HPDE6-E6E7 (cell line): ENCODE measurements around the gene LDHAL6A.
"Not testable (repeated sequence)": the region's sequence is repeated elsewhere in the genome, so short reads cannot be mapped to it uniquely, and the experiment has no call there.

Experiments
- DNase-seq: peaks from one replicate; pipeline ENCODE4 v3.0.0; 2011; ENCODE audit warnings: missing footprints; ENCODE audit errors: extremely low spot score

The LDHAL6A gene

DNA sequence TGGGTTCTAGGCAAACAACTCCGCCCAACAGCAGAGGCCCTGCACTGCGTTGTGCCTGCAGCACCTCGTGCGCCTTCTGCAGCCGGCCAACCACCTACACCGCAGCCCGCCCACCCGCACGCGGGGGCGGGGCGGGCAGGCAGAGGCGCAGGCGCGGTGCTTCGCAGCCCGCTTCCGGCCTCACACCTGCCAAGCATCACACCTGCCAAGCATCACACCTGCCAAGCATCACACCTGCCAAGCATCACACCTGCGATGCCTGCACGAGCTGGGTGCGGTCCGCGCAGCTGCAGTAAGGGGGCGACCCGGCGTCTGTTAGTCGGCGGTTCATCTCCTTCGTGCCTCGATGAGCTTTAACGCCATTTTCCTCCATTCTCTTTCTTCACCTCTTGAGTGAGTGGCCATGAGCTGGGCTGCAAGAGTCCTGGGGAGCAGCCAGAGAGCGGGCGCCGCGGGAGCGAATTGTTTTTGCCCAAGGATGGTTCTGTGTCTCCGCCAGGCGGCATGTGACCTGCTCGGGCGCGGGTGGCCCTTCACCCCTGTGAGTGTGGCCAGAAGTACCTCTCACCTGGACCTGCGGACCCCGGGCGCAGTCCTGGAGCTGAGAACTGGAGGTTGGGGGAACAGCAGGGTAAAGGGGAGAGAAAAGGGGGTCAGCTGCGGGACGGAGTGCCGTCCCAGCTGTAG is at the start of gene LDHAL6A:
TSS of gene LDHAL6A (plus strand) at position 171 of the 687 bp plus-strand sequence. CDS start 825 bp downstream, outside the sequence.
- DNase-seq = no peak

DNA sequence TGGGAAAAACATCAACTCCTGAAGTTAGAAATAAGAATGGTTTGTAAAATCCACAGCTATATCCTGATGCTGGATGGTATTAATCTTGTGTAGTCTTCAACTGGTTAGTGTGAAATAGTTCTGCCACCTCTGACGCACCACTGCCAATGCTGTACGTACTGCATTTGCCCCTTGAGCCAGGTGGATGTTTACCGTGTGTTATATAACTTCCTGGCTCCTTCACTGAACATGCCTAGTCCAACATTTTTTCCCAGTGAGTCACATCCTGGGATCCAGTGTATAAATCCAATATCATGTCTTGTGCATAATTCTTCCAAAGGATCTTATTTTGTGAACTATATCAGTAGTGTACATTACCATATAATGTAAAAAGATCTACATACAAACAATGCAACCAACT is 48.3 kb upstream of the LDHAL6A start:
- not testable (repeated sequence) for DNase-seq

DNA sequence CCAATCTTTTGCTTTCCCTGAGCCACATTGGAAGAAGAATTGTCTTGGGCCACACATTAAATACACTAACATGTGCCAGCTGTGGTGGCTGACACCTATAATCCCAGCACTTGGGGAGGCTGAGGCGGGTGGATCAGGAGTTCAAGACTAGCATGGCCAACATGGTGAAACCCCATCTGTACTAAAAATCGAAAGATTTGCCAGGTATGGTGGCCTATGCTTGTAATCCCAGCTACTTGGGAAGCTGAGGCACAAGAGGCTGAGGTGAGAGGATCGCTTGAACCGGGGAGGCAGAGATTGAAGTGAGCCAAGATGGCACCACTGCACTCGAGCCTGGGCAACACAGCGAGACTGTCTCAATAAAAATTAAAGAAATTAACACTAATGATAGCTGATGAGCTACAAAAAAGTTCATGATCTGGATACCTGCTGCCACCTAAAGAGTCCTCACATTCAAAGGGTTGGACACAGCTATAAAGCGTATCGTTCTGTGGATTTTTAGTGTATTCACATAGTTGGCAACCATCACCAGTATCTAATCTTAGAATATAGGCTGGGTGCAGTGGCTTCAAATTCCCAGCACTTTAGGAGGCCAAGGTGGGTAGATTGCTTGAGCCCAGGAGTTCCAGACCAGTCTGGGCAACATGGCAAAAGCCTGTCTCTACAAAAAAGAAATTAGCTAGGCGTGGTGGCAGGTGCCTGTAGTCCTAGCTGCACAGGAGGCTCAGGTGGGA is 46.9 kb upstream of the LDHAL6A start:
- no peak for DNase-seq

DNA sequence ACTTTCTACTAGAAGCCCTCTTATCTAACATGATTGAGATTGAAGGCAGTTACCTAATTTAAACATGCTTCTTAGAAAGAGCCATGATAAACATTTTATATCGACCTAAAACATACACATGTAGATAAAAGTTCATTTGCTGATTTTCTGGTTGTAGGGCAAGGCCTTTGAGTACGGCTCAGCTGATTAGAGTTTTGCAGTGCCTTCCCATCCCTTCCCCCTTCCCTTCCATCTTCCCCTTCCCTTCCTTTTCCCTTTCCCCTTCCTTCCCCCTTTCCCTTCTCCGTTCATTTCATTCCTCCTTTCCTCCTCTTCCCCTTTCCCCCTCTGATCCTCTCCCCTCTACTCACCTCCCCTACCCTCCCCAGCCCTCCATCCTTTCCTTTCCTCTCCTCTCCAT is 39.2 kb upstream of the LDHAL6A start:
- no peak for DNase-seq

DNA sequence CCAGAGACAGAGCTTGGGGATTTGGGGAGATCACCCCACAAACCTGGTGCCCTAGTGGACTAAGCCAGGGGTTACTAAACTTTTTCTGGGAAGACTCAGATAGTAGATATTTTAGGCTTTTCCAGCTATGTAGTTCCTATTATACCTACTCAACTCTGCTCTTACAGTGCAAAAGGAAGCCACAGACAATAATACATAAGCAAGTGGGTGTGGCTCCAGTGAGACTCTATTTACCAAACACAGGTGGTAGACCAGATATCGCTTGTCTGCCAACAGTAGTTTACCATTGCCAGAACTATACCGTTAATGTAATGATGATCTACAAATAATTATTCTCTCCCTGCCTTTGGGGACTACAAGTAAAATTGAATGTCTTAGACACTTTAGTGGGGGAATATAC is 36.6 kb upstream of the LDHAL6A start:
- no peak for DNase-seq

DNA sequence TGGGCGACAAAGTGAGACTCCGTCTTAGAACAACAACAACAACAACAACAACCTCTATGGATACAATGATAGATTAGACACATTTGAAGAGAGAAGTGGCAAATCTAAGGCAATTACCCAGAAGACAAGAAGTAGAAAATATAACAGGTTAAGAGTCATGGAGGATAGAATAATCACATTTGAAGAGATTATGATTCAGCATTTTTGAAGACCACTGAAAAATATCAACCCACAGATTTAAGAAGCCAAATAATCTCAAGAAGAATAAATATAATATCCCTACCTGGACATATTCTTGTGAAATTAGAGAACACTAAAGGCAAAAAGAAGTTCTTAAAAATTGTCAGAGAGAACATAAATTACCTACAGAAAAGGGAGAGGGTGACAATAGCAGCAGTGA is 35.6 kb upstream of the LDHAL6A start:
- DNase-seq = no peak

DNA sequence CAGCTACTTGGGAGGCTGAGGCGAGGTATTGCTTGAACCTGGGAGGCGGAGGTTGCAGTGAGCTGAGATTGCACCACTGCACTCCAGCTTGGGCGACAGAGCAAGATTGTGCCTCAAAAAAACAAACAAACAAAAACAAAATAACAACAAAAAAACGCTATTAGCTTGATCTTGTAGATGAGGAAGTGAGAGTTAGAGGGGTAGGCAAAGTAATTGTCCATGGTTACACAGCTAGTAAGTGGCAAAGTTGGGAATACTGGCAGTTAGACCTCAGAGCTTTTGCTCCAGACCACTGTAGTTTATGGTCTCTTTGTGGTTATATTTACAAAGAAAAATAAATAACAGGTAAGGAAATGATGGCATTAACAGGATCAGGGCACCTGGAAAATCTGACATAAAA is 28.4 kb upstream of the LDHAL6A start:
- DNase-seq = no peak

DNA sequence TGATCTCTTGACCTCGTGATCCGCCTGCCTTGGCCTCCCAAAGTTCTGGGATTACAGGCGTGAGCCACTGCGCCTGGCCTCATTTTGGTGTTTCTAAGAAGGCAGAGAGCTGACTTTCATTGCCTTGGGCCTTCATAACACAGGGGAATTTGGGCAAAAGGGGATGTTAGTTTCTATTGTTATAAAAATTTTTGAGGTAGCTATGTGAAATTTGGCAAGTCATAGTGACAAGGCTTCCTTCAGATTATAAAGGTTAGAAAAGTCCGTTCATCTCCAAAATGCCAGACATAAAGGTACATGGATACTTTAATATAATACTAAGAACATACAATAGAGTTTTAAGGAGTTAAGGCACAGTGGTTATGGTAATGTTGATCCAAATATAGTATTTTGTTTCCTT is 26.3 kb upstream of the LDHAL6A start:
- DNase-seq = no peak

DNA sequence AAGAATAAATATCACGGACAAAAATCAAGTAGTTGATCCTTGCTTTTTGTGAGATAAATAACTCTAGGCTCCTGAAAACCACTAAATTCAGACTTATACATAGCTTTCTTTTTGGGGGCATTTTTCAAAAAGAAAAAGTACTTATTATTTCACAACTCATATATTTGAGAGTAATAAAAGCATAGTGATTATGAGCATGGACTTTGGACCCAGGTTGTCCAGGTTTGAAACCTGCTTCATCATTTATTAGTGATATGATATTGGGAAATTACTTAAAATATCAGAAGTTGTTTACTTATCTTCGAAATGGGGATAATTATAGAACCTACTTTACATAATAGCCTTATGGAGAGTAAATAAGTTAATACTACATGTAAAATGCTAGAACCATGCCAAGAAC is 17.0 kb upstream of the LDHAL6A start:
- no peak for DNase-seq

DNA sequence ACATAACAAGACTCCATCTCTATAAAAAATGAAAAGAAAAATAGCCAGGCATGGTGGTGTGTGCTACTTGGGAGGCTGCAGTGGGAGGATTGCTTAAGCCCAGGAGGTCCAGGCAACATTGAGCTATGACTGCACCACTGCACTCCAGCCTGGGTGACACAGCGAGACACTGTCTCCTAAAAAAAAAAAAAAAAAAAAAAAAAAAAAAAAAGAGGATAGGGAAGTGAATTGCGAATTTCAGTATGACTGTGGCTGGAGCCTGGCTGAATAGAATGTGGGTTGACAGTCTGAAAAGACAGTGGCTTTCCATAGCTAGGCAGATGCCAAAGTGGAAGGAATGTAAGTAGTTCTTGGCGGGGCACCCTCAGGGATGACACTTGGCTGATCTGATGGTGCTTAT is 6.4 kb upstream of the LDHAL6A start:
- DNase-seq = no peak

DNA sequence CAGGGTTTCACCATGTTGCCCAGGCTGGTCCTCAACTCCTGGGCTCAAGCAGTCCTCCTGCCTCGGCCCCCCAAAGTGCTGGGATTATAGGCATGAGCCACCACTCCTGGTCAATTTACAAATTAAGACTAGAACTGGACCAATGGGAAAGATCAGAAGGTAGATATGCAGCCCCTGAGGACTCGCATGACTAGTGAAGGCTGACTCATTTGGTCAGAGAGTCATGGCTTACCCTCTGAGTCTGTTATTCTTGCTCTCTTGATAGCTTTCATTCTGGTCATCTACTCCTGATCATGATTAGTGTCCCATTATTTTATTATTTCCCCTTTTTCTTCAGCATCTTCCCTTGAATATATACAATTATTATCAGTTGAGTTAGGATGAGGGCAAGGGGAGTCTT is 2.7 kb upstream of the LDHAL6A start:
- peak; percentile 7 for DNase-seq

DNA sequence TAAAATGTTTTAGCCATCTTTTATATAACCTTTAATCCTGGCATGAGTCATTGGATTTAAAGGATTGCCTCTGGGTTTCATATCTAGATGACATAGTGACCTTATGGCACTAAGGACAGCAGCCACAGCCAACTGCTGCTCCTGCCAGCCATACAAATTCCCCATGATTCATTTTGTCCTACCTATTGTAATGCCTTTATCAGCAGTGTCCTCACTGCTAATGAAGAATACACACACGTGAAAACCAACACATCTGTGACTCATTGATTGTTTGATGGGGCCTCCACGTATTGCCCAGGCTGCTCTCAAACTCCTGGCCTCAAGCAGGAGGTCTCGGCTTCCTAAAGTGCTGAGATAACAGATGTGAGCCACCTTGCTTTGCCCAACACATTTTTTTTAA is 1.8 kb downstream of the LDHAL6A start:
- peak; percentile 12 for DNase-seq

DNA sequence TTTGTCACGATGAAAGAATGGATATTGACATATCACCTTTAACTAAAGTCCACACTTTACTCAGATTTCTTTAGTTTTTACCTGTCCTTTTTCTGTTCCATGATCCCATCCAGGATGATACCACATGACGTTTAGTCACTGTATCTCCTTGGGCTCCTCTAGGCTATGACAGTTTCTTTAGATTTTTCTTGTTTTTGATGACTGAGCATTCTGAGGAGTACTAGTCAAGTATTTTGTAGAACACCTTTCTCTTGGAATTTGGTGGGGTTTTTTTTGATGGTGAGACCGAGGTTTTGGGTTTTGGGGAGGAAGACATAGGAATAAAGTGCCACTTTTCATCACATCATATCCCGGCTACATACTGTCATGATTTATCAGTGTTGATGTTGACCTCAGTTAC is 4.0 kb downstream of the LDHAL6A start:
- no peak for DNase-seq

DNA sequence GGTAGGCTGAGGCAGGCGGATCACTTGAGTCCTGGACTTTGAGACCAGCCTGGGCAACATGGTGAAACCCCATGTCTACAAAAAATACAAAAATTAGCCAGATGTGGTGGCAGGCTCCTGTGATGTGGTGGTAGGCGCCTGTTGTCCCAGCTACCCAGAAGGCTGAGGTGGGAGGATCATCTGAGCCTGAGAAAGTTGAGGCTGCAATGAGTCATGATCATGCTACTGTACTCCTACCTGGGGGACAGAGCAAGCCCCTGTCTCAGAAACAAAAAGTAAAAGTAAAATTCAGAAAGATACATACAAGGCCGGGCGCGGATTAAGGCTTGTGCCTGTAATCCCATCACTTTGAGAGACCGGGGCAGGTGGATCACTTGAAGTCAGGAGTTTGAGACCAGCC is 6.3 kb downstream of the LDHAL6A start:
- DNase-seq = no peak

DNA sequence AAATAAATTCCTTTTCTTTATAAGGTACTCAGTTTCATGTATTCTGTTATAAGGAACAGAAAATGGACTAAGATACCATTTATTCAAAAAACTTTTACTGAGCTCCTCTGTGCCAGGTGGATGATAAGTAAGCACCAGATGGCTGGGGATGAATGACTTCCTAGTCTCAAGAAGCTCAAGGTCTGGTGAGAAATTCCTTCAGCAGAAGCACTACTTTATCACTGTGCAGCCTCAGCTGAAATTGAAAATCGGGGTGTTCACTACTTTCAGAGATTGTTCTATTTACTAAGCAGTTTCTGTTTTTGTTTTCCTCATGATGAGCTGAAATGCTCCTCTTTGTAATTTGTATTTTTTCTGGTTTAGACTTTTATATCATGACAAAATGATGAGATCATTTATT is 7.8 kb downstream of the LDHAL6A start:
- no peak for DNase-seq

DNA sequence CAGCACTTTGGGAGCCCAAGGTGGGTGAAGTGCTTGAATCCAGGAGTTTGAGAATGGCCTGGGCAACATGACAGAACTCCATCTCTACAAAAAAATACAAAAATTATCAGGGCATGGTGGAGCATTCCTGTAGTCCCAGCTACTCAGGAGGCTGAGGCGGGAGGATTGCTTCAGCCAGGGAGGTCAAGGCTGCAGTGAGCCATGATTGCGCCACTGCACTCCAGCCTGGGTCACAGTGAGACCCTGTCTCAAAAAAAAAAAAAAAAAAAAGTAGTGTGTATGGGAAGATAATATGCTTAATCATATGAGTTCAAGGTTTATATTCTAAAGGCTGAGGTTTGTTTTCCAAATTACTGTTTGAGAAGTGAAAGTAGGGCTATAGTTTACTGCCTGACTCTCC is 10.7 kb downstream of the LDHAL6A start:
- no peak for DNase-seq

DNA sequence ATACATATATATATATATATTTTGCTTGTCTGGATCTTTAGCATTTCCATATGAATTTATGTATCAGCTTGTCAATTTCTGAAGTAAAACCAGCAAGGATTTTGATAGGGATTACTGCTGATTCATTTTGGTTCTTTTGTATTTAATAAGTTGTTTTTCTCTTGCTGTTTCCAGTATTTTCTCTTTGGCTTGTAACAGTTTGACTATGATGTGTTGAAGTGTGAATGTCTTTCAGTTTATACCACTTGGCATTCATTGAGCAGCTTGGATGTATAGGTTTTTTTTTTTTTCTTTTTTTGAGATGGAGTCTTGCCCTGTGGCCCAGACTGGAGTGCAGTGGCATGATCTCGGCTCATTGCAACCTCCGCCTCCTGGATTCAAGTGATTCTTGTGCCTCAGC is 12.4 kb downstream of the LDHAL6A start:
- DNase-seq = no peak

DNA sequence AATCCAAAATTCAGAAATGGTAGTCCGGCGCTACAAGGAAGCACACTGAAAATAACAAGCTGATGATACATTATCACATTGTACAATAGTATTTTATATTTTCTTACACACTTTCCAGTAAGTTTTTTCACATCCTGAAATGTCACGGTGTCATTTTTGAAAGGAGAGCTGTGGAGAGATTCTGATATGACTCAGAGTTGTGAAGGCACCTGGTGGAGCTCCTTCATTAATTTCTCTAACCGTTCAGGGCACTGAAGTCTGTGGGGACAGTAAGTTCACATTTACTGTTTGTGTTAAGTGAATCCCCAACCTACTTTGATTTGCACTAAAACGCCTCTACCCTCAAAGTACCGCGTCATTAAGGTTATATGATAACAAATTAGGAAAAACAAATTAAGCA is 13.3 kb downstream of the LDHAL6A start:
- DNase-seq = no peak

DNA sequence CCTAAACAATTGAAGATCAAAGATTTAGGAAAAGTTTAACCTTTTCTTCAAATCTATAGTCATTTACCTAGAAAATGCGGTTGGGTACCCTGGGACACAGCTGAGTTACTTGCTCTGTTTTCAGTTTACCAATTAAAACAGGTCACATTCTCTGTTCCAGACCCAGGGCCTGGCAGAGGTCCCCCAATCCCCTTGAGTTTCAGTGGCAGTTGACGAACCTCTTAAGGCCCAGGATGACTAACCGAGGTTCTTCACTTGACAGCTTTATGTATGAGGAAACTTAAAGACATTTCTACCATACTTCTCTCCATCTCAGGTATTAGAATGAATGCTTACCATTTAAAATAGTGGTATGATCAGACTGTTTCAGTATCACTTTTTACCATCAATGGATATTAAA is 16.3 kb downstream of the LDHAL6A start:
- no peak for DNase-seq

DNA sequence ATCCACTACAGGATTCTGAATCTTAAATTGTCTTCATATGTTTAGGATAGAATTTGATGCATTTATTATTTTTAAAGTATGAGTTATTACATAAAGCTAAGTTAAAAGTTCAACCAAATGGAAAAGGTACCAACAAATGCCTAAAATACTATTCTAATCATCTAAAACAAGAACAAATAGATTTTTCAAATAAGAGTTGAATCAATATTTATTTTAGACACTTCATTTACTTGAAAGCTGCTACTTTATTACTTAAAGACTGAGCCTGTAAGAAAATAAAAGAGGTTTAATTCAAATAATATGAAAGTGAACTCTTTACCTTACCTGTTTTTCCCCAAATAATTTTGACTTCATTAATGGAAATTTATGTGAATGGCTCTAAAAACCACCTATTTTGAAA is 16.9 kb downstream of the LDHAL6A start:
- DNase-seq = no peak

DNA sequence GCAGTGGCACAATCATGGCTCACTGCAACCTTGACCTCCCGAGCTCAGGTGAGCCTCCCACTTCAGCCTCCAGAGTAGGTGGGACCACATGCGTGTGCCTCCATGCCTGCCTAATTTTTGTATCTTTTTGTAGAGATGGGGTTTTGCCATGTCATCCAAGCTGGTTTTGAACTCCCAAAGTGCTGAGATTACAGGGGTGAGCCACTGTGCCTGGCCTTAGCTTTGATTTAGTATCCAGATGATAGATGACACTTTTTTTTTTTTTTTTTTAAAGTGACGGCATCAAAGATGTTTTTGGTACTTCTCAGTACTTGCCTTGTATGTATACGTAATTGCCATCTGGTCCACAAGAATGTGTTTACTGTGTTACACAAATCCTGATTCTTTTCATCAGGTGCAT is 23.4 kb downstream of the LDHAL6A start:
- DNase-seq = no peak

DNA sequence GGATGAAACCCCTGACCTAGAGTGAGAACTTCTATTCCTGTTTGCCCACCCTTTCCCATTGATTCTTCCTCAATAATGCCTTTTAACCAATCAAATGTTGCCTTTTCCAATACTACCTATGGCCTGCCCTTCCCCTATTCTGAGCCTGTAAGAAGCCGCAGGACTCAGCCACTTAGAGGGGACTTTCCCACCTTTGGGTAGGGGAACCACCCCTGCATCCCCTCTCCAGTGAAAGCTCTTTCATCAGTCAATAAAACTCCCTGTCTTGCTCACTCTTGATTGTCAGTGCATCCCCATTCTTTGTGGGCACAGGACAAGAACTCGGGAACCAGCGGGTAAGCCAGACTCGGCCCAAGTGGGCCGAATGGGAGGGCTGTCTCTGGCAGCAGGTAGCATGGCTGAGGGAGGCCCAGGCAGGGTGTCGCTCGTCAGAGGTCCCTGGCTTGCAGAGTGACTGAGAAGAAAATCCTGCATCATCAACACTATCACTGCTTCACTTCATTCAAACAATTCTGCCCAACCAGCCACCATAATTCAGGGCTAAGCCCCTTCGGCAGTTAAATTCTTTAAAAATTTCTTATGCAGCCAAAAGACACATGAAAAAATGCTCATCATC is 30.4 kb downstream of the LDHAL6A start:
- DNase-seq = no peak

DNA sequence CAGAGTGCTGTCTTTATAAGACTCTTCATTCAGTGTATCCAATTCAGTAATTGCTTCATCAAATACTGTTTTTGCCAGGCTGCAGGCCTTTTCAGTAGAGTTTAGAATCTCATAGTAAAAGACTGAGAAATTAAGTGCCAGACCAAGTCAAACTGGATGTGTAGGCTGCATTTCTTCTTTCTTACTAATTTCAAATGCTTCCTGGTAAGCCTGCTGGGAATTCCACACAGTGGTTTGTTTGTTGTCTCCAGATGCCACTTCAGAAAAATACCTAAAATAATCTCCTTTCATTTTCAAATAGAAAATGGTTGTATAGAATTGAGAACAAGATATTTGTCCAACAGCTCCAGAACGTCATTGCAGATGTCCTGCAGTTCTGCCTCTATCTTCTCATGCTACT is 34.7 kb downstream of the LDHAL6A start:
- DNase-seq = no peak
